DMS53 treated with DMSO at 0.1 percent for 48 hours (cell line): ENCODE data around the gene PAGR1.
"Not testable (repeated sequence)": the region's sequence is repeated elsewhere in the genome, so short reads cannot be mapped to it uniquely, and the experiment has no call there.

Source experiments
- DNase-seq: peaks from one replicate; lab custom pipeline; 2025; ENCODE audit not compliant: unreplicated experiment; lab: John Stamatoyannopoulos, UW

Gene PAGR1

GRCh38 chr16:29815793-29816693, at the start of gene PAGR1:
Gene PAGR1 (plus strand): TSS chr16:29816152. CDS start chr16:29816526, 374 bp downstream.
- peak; percentile 95 for DNase-seq

DNA sequence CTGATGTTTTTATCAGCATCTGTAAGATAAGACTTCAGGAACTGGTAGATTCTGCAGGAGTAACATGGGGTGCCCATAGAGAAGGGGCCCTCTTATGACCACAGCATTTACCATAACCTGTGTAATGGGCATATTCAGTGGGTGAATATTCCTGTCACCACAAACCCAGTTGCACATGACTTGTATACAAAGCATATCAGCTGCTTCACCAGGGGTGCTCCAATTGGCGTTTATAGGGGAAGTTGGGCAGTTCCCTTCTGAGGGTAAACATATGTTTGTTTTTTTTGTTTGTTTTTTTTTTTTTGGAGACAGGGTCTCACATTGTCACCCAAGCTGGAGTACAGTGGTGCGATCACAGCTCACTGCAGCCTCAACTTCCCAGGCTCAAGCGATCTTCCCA, 49.4 kb upstream of the PAGR1 start:
- no peak for DNase-seq

DNA sequence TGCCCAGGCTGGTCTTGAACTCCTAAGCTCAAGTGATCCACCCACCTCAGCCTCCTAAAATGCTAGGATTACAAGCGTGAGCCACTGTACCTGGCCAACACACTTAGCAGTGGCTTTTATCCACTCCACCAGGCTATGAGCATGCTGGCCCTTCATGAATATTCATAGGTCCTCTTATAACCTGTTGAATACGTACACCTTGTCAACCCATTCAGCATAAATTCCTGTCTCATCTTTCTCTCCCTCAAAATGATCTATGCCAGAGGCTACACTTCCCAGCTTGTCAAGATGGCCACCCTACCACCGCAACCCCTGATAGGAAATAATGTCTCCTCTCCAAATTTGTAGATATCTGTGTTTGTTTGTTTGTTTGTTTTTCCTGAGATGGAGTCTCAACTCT, 48.9 kb upstream of the PAGR1 start:
- DNase-seq, result no peak

DNA sequence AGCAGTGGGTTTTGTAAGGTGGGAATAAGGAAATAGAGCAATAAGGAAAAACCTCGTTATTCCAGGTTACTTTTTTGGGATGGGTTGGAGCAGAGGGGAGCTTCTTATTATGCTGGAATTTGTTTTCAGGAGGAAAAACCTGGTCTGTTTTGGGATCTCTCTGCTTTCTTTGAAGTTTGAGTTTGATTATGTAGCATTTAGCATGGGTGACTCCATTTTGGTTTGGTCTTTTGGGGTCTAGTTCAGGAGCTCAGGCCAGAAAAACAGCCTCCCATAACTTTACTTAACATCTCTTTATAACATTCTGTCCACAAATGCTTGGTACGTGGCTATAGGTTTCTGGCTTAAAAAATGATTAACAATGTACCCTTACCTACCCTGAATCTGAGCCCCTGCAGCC, 46.4 kb upstream of the PAGR1 start:
- no peak for DNase-seq

GRCh38 chr16:29770250-29770929, 45.6 kb upstream of the PAGR1 start:
- no peak for DNase-seq

DNA sequence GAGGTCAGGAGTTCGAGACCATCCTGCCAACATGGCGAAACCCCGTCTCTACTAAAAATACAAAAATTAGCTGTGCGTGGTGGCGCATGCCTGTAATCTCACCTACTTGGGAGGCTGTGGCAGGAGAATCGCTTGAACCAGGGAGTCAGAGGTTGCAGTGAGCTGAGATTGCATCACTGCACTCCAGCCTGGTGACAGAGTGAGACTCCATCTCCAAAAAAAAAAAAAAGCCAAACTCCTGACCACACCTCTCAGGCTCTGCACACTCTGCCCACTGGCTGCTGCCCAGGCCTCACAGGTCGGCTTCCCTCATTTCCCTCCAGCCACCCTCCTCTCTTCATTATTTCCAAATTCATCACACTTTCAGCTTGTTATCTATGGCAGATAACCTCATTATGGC, 43.6 kb upstream of the PAGR1 start:
- DNase-seq, result not testable (repeated sequence)

DNA sequence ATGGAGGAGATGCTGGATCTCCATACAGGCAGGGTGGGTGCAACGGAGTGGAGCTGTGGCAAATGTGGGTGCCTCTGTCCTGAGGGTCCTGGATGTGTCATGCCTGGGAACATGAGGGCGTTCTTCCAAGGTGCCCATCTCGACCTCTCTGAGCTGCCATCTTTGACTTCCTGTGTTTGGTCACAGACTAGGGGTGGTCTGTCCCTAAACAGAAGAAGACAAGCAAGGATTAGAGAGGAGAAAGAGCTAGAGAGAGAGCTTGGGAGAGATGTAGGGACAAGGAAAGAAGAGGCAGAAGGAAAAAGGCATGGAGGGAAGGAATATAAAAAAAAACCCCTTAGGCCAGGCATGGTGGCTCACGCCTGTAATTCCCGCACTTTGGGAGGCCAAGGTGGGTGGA, 41.2 kb upstream of the PAGR1 start:
- DNase-seq, result no peak

DNA sequence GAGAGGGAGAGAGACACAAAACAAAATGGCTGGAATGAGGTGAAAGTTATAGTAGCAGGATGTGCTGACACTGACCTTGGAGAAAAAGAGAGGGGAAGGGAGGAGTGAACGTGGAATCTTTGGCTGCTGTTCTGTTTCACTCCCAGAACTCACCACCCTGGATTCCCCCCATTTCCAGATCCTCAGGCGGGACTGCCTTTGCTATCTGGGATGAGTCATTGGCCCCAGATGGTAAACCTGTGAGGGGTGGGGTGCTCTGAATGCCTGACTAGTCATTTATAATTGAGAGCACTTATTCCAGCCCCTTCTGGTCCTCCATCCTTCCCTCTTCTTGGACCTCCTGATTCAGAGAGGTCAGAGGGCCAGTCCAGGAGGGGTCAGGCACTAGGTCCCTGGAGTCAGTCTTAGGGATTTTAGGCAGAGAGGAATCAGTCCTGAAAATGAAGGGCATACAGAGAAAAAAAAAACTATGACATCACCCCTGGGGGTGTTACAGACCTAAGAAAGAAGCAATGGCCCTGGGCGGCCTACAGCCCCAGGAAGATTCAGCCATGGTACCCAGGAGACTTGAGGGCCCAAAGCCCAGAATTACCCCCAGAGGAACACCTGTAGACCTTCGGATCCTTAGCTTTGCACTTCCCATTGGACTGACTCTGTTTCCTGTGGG, 40.1 kb upstream of the PAGR1 start:
- no peak for DNase-seq

- DNase-seq, result no peak
These were observed 38.2 kb upstream of the PAGR1 start, which contains the start of gene ZG16 for GRCh38 chr16:29777576-29778350. Gene ZG16 (plus strand): TSS chr16:29778256. CDS start chr16:29779267, 1,011 bp downstream.

DNA sequence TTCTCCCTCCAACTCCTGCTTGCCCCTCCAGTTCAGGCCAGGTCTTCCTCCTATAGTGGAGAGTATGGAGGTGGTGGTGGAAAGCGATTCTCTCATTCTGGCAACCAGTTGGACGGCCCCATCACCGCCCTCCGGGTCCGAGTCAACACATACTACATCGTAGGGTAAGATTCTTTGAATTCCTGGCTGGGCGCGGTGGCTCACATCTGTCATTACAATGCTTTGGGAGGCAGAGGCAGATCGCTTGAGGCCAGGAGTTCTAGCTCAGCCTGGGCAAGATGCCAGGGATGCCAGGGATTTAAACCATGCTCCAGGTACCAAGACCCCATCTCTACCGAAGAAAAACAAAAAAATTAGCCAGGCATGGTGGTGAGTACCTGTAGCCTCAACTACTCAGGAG, 36.5 kb upstream of the PAGR1 start:
- no peak for DNase-seq

- DNase-seq, result not testable (repeated sequence)
These were observed 32.6 kb upstream of the PAGR1 start for GRCh38 chr16:29783094-29783953.

DNA sequence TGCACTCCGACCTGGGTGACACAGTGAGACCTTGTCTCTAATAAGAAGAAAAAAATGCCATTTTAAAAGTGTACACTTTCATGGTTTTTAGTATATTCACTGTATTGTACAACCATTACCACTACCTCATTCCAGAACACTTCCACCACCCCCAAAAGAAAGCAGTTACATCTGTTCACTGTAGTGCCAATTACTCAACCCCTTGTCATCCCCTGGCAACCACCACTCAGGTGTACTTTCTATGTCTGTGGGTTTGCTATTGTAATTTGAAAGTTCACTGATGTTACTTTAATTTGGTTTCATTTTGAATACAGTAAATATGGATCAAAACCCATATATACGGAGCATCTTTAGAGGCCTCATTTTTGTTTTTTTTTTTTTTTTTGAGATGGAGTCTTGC, 31.8 kb upstream of the PAGR1 start:
- no peak for DNase-seq

DNA sequence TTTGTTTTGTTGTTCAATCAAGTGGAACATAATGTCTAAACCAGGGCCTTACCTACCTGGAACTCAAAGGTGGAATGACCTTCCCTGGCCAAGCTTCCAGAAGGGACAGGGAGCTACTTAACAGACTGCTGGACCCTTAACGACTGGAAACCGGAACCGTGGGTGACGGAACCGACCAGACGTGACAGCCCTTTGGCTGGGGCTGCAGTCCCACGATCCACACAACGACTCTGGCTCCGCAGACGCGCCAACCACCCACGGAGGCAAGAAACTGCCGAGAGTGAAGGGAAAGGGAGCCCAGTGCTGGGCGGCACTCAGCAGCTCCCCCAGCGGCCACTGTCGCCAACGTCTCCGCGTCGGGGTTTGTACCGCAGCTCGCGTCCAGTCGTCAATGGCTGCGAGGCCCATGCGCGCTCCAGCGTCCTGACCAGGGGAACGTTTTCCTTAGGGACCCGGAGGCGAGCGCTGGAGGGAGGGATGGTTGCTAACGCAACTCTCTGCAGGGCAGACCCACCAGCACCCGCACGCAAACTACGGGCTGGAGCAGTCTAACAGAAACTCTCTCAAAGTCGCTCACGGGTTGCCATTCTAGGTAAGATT, 31.0 kb upstream of the PAGR1 start:
- no peak for DNase-seq

DNA sequence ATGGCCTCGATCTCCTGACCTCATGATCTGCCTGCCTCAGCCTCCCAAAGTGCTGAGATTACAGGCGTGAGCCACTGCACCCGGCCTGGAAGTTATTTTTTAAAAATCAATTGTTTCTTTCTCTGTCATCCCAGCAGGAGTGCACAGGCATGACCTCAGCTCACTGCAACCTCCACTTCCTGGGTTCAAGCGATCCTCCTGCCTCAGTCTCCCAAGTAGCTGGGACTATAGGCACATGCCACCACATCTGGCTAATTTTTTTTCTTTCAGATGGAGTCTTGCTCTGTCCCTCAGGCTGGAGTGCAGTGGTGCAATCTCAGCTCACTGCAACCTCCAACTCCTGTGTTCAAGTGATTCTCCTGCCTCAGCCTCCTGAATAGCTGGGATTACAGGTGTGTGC, 28.8 kb upstream of the PAGR1 start:
- not testable (repeated sequence) for DNase-seq

DNA sequence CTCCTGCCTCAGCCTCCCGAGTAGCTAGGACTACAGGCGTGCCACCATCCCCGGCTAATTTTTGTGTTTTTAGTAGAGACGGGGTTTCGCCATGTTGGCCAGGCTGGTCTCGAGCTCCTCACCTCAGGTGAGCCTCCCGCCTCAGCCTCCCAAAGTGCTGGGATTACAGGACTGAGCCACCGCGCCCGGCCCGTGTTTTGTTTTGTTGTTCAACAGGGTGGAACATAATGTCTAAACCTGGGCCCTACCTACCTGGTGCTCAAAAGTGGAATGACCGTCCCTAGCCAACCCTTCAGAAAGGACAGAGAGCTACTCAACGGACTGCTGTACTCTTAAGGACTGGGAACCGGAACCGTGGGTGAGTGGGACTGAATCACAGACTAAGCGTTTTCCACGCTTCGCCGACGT, 26.2 kb upstream of the PAGR1 start:
- no peak for DNase-seq

- DNase-seq, result peak; percentile 90
These were observed 25.6 kb upstream of the PAGR1 start, which contains the start of gene KIF22 for GRCh38 chr16:29790183-29790948. Gene KIF22 (plus strand): TSS chr16:29790751. CDS start chr16:29790760, 9 bp downstream.

- DNase-seq, result no peak
These were observed 24.8 kb upstream of the PAGR1 start for GRCh38 chr16:29790949-29791844.
